HG02840 (cell line): ENCODE measurements around the gene EYS.
"Not testable (repeated sequence)": the region's sequence is repeated elsewhere in the genome, so short reads cannot be mapped to it uniquely, and the experiment has no call there.

ENCODE experiments used
- ATAC-seq: cut with Tn5 transposase; IDR thresholded peaks from one replicate; pipeline ENCODE4 v1.9.1; 2021; ENCODE audit warnings: mild to moderate bottlenecking, moderate library complexity, moderate number of reproducible peaks; ENCODE audit not compliant: unreplicated experiment, low FRiP score

The EYS gene

GRCh38 chr6:65637289-65638046 is 69.6 kb downstream of the EYS start:
- ATAC-seq: no peak

- no peak for ATAC-seq
These were observed 73.5 kb downstream of the EYS start for GRCh38 chr6:65633501-65633900.

- no peak for ATAC-seq
These were observed 75.3 kb downstream of the EYS start for GRCh38 chr6:65631711-65632110.

GRCh38 chr6:65627434-65627999 is 79.5 kb downstream of the EYS start:
- not testable (repeated sequence) for ATAC-seq

- ATAC-seq: no peak
These were observed 80.0 kb downstream of the EYS start for GRCh38 chr6:65627015-65627414.

- ATAC-seq: no peak
These were observed 83.5 kb downstream of the EYS start for GRCh38 chr6:65623566-65623965.

GRCh38 chr6:65610746-65611145 is 96.3 kb downstream of the EYS start:
- no peak for ATAC-seq

- ATAC-seq: no peak
These were observed 111.5 kb downstream of the EYS start for GRCh38 chr6:65595540-65595939.

GRCh38 chr6:65570340-65570739 is 136.7 kb downstream of the EYS start:
- ATAC-seq: no peak

GRCh38 chr6:65569505-65569904 is 137.5 kb downstream of the EYS start:
- no peak for ATAC-seq

GRCh38 chr6:65569056-65569455 is 138.0 kb downstream of the EYS start:
- not testable (repeated sequence) for ATAC-seq

GRCh38 chr6:65566117-65566516 is 140.9 kb downstream of the EYS start:
- ATAC-seq: no peak

- no peak for ATAC-seq
These were observed 149.0 kb downstream of the EYS start for GRCh38 chr6:65558071-65558470.

GRCh38 chr6:65557224-65557623 is 149.8 kb downstream of the EYS start:
- ATAC-seq: no peak

GRCh38 chr6:65546894-65547293 is 160.1 kb downstream of the EYS start:
- no peak for ATAC-seq

GRCh38 chr6:65545920-65546319 is 161.1 kb downstream of the EYS start:
- no peak for ATAC-seq

- no peak for ATAC-seq
These were observed 168.4 kb downstream of the EYS start for GRCh38 chr6:65538644-65539043.

- ATAC-seq: no peak
These were observed 169.4 kb downstream of the EYS start for GRCh38 chr6:65537600-65537999.

GRCh38 chr6:65531533-65531932 is 175.5 kb downstream of the EYS start:
- ATAC-seq: no peak

GRCh38 chr6:65524232-65524631 is 182.8 kb downstream of the EYS start:
- no peak for ATAC-seq

GRCh38 chr6:65505736-65506135 is 201.3 kb downstream of the EYS start:
- ATAC-seq: no peak

GRCh38 chr6:65501045-65501444 is 206.0 kb downstream of the EYS start:
- no peak for ATAC-seq
